ENCODE measurements around the gene CPT1B. TPM values are rescaled to one million over a fixed set of nuclear protein-coding genes. Genes with fewer than 3 reads are reported as not detected.
A peak's percentile ranks its signal among the peaks of the same experiment; 100 is the strongest.

CPT1B gene
- total and polyA plus RNA-seq, 4 donors = 8.2 to 30.1 (median 17.8) TPM

GRCh38 chr22:50586416-50586815 lies 8.2 kb upstream of the CPT1B start:
- H3K27ac ChIP-seq (ENCODE audit: low read depth, low read length) = no peak overlapping the region
- 85% methylated on average over 5 of the region's 5 CpGs for WGBS (ENCODE audit: insufficient coverage)

DNA sequence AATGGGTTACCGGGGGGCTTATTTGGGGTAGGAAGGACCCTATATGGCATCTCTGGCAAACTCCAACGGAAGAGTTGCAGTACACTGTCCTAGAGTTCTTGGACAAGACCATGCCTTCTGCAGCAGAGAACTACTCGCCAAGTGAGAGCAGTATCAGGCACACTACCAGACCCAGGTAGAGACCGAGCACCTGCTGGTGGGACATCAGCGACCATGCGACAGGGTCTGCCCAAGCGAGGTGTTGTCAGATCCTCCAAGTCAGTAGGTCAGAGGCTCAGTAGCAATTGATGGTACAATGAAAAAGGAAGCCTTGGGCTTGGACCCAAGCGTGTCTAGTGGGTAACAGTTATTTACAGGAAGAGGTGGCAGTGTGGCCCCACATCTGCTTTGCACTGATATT lies 7.6 kb upstream of the CPT1B start:
- H3K27ac ChIP-seq (ENCODE audit: low read depth, low read length) = no peak overlapping the region
- H3K36me3 ChIP-seq (ENCODE audit: control insufficient read depth, insufficient read depth, low read length) = peaks cover 13% of the 10 kb centered on the region
- peaks cover 21% of the 10 kb centered on the region for H3K4me1 ChIP-seq (ENCODE audit: control insufficient read depth, insufficient read depth, low read length)
- 97% methylated on average over 8 of the region's 8 CpGs for WGBS (ENCODE audit: insufficient coverage)
- no peak for DNase-seq (ENCODE audit: low read depth in 4 of 6, low spot score in 6 of 6)
- no peaks in the 10 kb centered on the region for H3K9me3 ChIP-seq (ENCODE audit: control insufficient read depth, insufficient read depth, low read length)
- H3K27me3 ChIP-seq (ENCODE audit: control insufficient read depth, insufficient read depth, low read length) = no peaks in the 10 kb centered on the region
- no peak overlapping the region for H3K4me3 ChIP-seq (ENCODE audit: low read depth, low read length)

More at GRCh38 chr22:50586416-50586815, 8.2 kb upstream of the CPT1B start:
- DNase-seq (ENCODE audit: low read depth in 4 of 6, low spot score in 6 of 6) = no peak
- no peaks in the 10 kb centered on the region for H3K9me3 ChIP-seq (ENCODE audit: control insufficient read depth, insufficient read depth, low read length)
- no peak overlapping the region for H3K4me3 ChIP-seq (ENCODE audit: low read depth, low read length)
- H3K27me3 ChIP-seq (ENCODE audit: control insufficient read depth, insufficient read depth, low read length) = no peaks in the 10 kb centered on the region
- peaks cover 16% of the 10 kb centered on the region for H3K4me1 ChIP-seq (ENCODE audit: control insufficient read depth, insufficient read depth, low read length)
- peaks cover 7% of the 10 kb centered on the region for H3K36me3 ChIP-seq (ENCODE audit: control insufficient read depth, insufficient read depth, low read length)

- H3K27ac ChIP-seq (ENCODE audit: low read depth, low read length) = no peak overlapping the region
- H3K9me3 ChIP-seq (ENCODE audit: control insufficient read depth, insufficient read depth, low read length) = no peaks in the 10 kb centered on the region
- 94% methylated on average over 2 of the region's 3 CpGs for WGBS (ENCODE audit: insufficient coverage)
- peaks cover 21% of the 10 kb centered on the region for H3K4me1 ChIP-seq (ENCODE audit: control insufficient read depth, insufficient read depth, low read length)
- H3K36me3 ChIP-seq (ENCODE audit: control insufficient read depth, insufficient read depth, low read length) = peaks cover 17% of the 10 kb centered on the region
- no peaks in the 10 kb centered on the region for H3K27me3 ChIP-seq (ENCODE audit: control insufficient read depth, insufficient read depth, low read length)
- DNase-seq (ENCODE audit: low read depth in 4 of 6, low spot score in 6 of 6) = no peak
- no peak overlapping the region for H3K4me3 ChIP-seq (ENCODE audit: low read depth, low read length)
These were observed 7.0 kb upstream of the CPT1B start for GRCh38 chr22:50585238-50585637.

DNA sequence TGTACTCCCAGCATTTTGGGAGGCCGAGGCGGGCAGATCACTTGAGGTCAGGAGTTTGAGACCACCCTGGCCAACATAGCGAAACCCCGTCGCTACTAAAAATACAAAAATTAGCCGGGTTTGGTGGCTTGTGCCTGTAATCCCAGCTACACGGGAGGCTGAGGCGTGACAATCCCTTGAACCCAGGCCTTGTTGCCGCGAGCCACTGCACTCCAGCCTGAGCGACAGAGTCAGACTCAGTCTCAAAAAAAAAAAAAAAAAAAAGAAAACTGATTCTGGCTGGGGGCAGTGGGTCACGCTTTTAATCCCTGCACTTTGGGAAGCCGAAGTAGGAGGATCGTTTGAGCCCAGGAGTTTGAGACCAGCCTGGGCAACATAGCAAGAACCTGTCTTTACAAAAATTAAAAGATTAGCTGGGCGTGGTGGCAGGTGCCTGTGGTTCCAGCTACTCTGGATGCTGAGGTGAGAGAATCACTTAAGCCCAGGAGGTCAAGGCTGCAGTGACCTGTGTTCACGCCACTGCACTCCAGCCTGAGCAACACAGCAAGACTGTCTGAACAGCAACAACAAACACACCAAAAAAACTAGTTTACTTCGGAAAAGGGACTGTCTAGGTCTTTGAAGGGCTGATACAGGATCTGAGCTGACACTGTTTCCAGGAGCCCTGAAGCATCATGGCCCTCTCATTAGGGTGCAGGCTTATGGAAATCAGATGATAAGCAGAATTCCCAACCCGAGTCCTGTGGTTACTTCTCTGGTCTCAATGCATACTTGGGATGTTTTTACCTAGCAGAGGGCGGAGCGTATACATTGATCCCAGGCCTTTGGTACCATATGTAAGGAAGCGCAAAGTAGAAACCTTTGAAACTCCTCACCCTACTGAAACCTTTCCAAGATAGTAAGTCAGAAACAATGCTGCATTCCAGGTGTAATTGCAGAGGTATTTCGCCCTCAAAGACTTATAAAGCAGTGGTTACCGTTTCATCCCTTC lies 6.2 kb upstream of the CPT1B start:
- WGBS (ENCODE audit: insufficient coverage) = 95% methylated on average over 19 of the region's 23 CpGs
- H3K27ac ChIP-seq (ENCODE audit: low read depth, low read length) = no peak overlapping the region

GRCh38 chr22:50583294-50583861 lies 5.2 kb upstream of the CPT1B start:
- DNase-seq (ENCODE audit: low read depth in 4 of 6, low spot score in 6 of 6) = no peak
- no peak overlapping the region for H3K27ac ChIP-seq (ENCODE audit: low read depth, low read length)
- no peaks in the 10 kb centered on the region for H3K9me3 ChIP-seq (ENCODE audit: control insufficient read depth, insufficient read depth, low read length)
- WGBS (ENCODE audit: insufficient coverage) = 6% methylated on average over 37 of the region's 37 CpGs
- H3K27me3 ChIP-seq (ENCODE audit: control insufficient read depth, insufficient read depth, low read length) = no peaks in the 10 kb centered on the region
- H3K4me1 ChIP-seq (ENCODE audit: control insufficient read depth, insufficient read depth, low read length) = peaks cover 34% of the 10 kb centered on the region
- peak overlapping the region; percentile 49 for H3K4me3 ChIP-seq (ENCODE audit: low read depth, low read length)
- peaks cover 36% of the 10 kb centered on the region for H3K36me3 ChIP-seq (ENCODE audit: control insufficient read depth, insufficient read depth, low read length)

More for the DNA sequence above, 6.2 kb upstream of the CPT1B start:
- Histone ChIP-seq H3K36me3 (ENCODE audit: control insufficient read depth, insufficient read depth, low read length) (peaks cover 26% of the 10 kb centered on the region), H3K4me1 (ENCODE audit: control insufficient read depth, insufficient read depth, low read length) (peaks cover 23% of the 10 kb centered on the region), H3K4me3 (ENCODE audit: low read depth, low read length) (no peak overlapping the region), H3K27me3 (ENCODE audit: control insufficient read depth, insufficient read depth, low read length) (no peaks in the 10 kb centered on the region), H3K9me3 (ENCODE audit: control insufficient read depth, insufficient read depth, low read length) (no peaks in the 10 kb centered on the region)
- no peak for DNase-seq (ENCODE audit: low read depth in 4 of 6, low spot score in 6 of 6)

DNA sequence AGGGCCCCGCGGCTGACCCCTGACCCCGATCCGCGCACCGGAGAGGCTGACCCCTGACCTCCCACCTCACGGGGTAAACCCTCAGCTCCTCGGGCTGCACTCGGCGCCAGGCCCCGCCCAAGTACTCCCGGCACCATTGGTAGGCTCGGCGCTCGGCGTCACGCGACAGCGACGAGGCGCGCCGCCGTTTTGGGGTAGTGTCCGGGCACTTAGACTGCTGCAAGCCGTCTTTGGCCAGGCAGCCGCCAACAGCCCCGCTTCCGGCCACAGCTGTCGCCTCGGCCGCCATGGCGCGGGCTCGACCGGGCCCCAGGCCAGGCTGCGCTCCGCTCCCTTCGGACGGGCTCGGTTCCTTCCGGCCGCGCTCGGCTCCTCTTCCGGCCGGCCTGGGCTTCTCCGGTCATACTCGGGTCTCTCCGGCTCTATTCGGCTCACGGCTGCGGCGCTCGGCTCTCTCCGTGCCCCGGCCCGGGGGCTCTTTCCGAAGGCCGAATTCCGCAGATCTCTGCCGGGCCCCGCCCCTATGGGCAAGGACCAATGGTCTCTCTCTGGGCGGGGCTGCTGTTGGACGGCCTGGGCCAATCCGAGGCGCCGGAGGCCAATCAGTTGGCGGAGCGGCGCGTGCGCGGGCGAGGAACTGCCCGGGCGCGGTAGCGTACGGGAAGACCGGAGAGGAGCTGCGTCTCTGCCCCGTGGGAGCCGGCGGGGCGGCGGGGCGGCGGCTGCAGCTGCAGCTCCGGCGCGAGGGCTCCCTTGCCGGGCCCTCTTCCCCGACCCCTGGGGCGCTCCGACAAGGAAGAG lies 4.5 kb upstream of the CPT1B start, which contains the start of gene CHKB:
CHKB (minus strand) TSS at position 357 of the 801 bp plus-strand sequence; CDS start at position 289, 68 bp downstream.
- WGBS (ENCODE audit: insufficient coverage) = under 1% methylated on average over 96 of the region's 96 CpGs
- Histone ChIP-seq H3K36me3 (ENCODE audit: control insufficient read depth, insufficient read depth, low read length) (peaks cover 37% of the 10 kb centered on the region), H3K9me3 (ENCODE audit: control insufficient read depth, insufficient read depth, low read length) (no peaks in the 10 kb centered on the region), H3K27ac (ENCODE audit: low read depth, low read length) (peak within 1 kb of the TSS; percentile 88), H3K27me3 (ENCODE audit: control insufficient read depth, insufficient read depth, low read length) (no peaks in the 10 kb centered on the region), H3K4me1 (ENCODE audit: control insufficient read depth, insufficient read depth, low read length) (peaks cover 39% of the 10 kb centered on the region), H3K4me3 (ENCODE audit: low read depth, low read length) (peak within 1 kb of the TSS; percentile 89)
- DNase-seq (ENCODE audit: low read depth in 4 of 6, low spot score in 6 of 6) = peak; percentile 94 to 100 (median 98)

- 5% methylated on average over 38 of the region's 39 CpGs for WGBS (ENCODE audit: insufficient coverage)
- Histone ChIP-seq H3K36me3 (ENCODE audit: control insufficient read depth, insufficient read depth, low read length) (peaks cover 41% of the 10 kb centered on the region), H3K4me1 (ENCODE audit: control insufficient read depth, insufficient read depth, low read length) (peaks cover 39% of the 10 kb centered on the region), H3K27ac (ENCODE audit: low read depth, low read length) (peak overlapping the region; percentile 88), H3K4me3 (ENCODE audit: low read depth, low read length) (peak overlapping the region; percentile 89), H3K9me3 (ENCODE audit: control insufficient read depth, insufficient read depth, low read length) (no peaks in the 10 kb centered on the region), H3K27me3 (ENCODE audit: control insufficient read depth, insufficient read depth, low read length) (no peaks in the 10 kb centered on the region)
- DNase-seq (ENCODE audit: low read depth in 4 of 6, low spot score in 6 of 6) = peak in 1 of 6 donors; percentile 60
These were observed 3.8 kb upstream of the CPT1B start for GRCh38 chr22:50581950-50582492.

- DNase-seq (ENCODE audit: low read depth in 4 of 6, low spot score in 6 of 6) = no peak
- Histone ChIP-seq H3K27ac (ENCODE audit: low read depth, low read length) (no peak overlapping the region), H3K4me3 (ENCODE audit: low read depth, low read length) (peak overlapping the region; percentile 89), H3K27me3 (ENCODE audit: control insufficient read depth, insufficient read depth, low read length) (no peaks in the 10 kb centered on the region), H3K9me3 (ENCODE audit: control insufficient read depth, insufficient read depth, low read length) (no peaks in the 10 kb centered on the region), H3K4me1 (ENCODE audit: control insufficient read depth, insufficient read depth, low read length) (peaks cover 39% of the 10 kb centered on the region), H3K36me3 (ENCODE audit: control insufficient read depth, insufficient read depth, low read length) (peaks cover 49% of the 10 kb centered on the region)
- WGBS (ENCODE audit: insufficient coverage) = 92% methylated on average over 21 of the region's 22 CpGs
These were observed 3.1 kb upstream of the CPT1B start for GRCh38 chr22:50581031-50581949.
